ENCODE data around the gene WDR26.
A peak's percentile ranks its signal among the peaks of the same experiment; 100 is the strongest.
"Not testable (repeated sequence)": the region's sequence is repeated elsewhere in the genome, so short reads cannot be mapped to it uniquely, and the experiment has no call there.

WDR26 gene

GRCh38 chr1:224387943-224388342, 46.7 kb downstream of the WDR26 start:
- no peak for DNase-seq

- no peak for DNase-seq
These were observed 47.2 kb downstream of the WDR26 start for GRCh38 chr1:224387302-224387912.

- DNase-seq = no peak
These were observed 51.4 kb downstream of the WDR26 start for GRCh38 chr1:224383218-224383617.

GRCh38 chr1:224381880-224382548, 52.6 kb downstream of the WDR26 start:
- no peak for DNase-seq

GRCh38 chr1:224380003-224380402, 54.6 kb downstream of the WDR26 start:
- peak; percentile 50 for DNase-seq

GRCh38 chr1:224378855-224379631, 55.6 kb downstream of the WDR26 start:
- DNase-seq = no peak

GRCh38 chr1:224377676-224378006, 57.0 kb downstream of the WDR26 start:
- DNase-seq = peak; percentile 30

GRCh38 chr1:224375059-224375458, 59.5 kb downstream of the WDR26 start:
- no peak for DNase-seq

GRCh38 chr1:224373008-224373590, 61.5 kb downstream of the WDR26 start:
- peak; percentile 47 for DNase-seq

GRCh38 chr1:224368409-224368808, 66.2 kb downstream of the WDR26 start:
- no peak for DNase-seq

- DNase-seq = no peak
These were observed 75.4 kb downstream of the WDR26 start for GRCh38 chr1:224359207-224359606.

- DNase-seq = no peak
These were observed 76.4 kb downstream of the WDR26 start for GRCh38 chr1:224358237-224358636.

GRCh38 chr1:224357626-224358124, 76.9 kb downstream of the WDR26 start:
- DNase-seq = no peak

- DNase-seq = peak; percentile 92
These were observed 77.6 kb downstream of the WDR26 start, which contains the start of gene CNIH4 for GRCh38 chr1:224356685-224357625. Gene CNIH4 (plus strand): TSS chr1:224356879. CDS start chr1:224356925, 46 bp downstream.

- no peak for DNase-seq
These were observed 80.3 kb downstream of the WDR26 start for GRCh38 chr1:224353975-224354925.

GRCh38 chr1:224352436-224353085, 82.0 kb downstream of the WDR26 start:
- not testable (repeated sequence) for DNase-seq

GRCh38 chr1:224349716-224350115, 84.9 kb downstream of the WDR26 start:
- DNase-seq = not testable (repeated sequence)

GRCh38 chr1:224348137-224348536, 86.5 kb downstream of the WDR26 start:
- DNase-seq = no peak

GRCh38 chr1:224343679-224344078, 90.9 kb downstream of the WDR26 start:
- no peak for DNase-seq
